Subcutaneous abdominal adipose tissue (tissue), 5 donors: ENCODE measurements around the gene MED29.

Source experiments
- H3K27ac ChIP-seq: one replicate; pipeline ENCODE4 v1.7.0; 2013; ENCODE audit warnings: low read depth, mild to moderate bottlenecking, inconsistent platforms, low read length, moderate library complexity
- H3K27me3 ChIP-seq, 5 donors: one replicate each; pipeline ENCODE4 v1.7.0; 2013; ENCODE audit warnings: low read length in 5 of 5, inconsistent platforms in 1 of 5; ENCODE audit not compliant: control insufficient read depth in 5 of 5, insufficient read depth in 4 of 5
- H3K36me3 ChIP-seq, 5 donors: one replicate each; pipeline ENCODE4 v1.7.0; 2013; ENCODE audit warnings: low read length in 5 of 5; ENCODE audit not compliant: control insufficient read depth in 5 of 5, insufficient read depth in 5 of 5
- H3K4me1 ChIP-seq, 5 donors: one replicate each; pipeline ENCODE4 v1.7.0; 2013; ENCODE audit warnings: low read length in 5 of 5, mild to moderate bottlenecking in 3 of 5, moderate library complexity in 1 of 5; ENCODE audit not compliant: control insufficient read depth in 5 of 5, insufficient read depth in 5 of 5
- H3K4me3 ChIP-seq, 5 donors: one replicate each; pipeline ENCODE4 v1.7.0; 2013; ENCODE audit warnings: low read length in 5 of 5, low read depth in 1 of 5
- H3K9ac ChIP-seq, 5 donors: one replicate each; pipeline ENCODE4 v1.7.0; 2013; ENCODE audit warnings: low read length in 5 of 5, mild to moderate bottlenecking in 4 of 5, moderate library complexity in 3 of 5
- H3K9me3 ChIP-seq, 5 donors: one replicate each; pipeline ENCODE4 v1.7.0; 2013; ENCODE audit warnings: low read length in 5 of 5; ENCODE audit not compliant: control insufficient read depth in 5 of 5
- donor health status: healthy.
- donor health status: healthy.
- donor health status: healthy.
- donor health status: healthy.
- donor health status: healthy.

Gene MED29

DNA sequence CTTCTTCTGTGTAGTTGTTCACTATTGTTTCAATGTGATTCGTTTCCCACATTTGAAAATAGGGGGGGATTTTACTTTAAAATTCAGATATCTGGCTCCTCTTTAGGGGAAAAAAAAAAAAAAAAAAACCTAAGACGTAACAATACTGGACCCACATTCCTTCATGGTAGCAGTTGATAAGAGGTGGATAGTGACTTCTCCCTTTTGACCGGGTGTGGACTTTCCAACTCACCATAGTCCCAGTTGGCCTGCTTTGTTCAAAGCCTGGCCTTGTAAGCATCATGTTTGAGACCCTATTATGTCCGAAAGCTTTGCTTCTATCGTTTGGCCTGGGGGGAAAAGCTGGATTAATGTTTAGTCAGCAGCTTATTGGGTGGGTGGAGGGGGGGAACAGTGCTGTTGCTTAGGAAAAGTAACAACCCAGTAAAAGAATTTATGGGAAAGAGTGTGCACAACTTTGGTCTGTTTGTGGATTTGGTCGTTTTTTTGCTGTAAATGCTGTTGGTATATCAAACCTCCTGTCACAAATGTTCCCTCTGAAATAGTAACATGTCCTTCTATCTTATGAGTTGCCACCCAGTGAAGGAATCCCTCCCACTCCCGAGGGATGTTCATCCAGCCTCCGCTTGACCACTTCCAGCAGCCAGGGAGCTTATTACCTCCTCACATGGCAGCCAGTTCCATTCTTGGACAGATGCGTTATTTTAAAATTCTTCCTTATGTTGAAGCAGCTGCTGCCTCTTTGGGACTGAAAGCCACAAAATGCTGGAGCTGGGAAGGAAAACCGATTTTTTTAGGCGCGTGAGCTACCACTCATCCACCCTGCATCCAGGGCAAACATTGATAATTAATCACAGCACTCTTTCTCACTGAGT is 38.6 kb upstream of the MED29 start:
- Histone ChIP-seq H3K4me3 (no peak overlapping the region), H3K4me1 (peaks cover 0 to 27% (median 14%) of the 10 kb centered on the region in 5 donors), H3K27ac (peak overlapping the region; percentile 33), H3K36me3 (peaks cover 18 to 82% (median 63%) of the 10 kb centered on the region in 5 donors), H3K9ac (peak overlapping the region in 1 of 5 donors; percentile 14), H3K27me3 (no peaks in the 10 kb centered on the region), H3K9me3 (no peaks in the 10 kb centered on the region)

DNA sequence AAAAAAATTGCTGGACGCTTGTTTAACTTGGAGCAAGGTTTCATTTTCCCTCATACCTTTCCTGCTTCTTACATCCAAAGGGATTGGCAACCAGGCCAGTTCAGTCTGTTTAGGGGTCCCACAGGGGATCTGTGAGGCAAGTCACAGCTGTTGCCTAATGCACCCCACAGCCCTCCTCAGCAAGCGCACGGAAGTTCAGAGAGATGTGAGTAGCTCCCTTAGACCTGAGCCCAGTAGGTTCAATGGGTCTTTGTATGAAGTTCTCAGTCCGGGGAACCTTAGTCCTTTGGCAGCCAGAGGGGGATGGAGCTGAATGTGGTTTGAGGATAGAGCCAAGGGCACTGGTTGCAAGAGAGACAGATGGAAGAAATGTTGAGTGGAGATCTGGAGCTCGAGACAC is 35.9 kb upstream of the MED29 start:
- H3K36me3 ChIP-seq: peaks cover 18 to 86% (median 68%) of the 10 kb centered on the region in 5 donors
- H3K9me3 ChIP-seq: no peaks in the 10 kb centered on the region
- no peak overlapping the region for H3K27ac ChIP-seq
- H3K9ac ChIP-seq: no peak overlapping the region
- H3K27me3 ChIP-seq: no peaks in the 10 kb centered on the region
- H3K4me3 ChIP-seq: no peak overlapping the region
- peaks cover 0 to 27% (median 14%) of the 10 kb centered on the region in 5 donors for H3K4me1 ChIP-seq

DNA sequence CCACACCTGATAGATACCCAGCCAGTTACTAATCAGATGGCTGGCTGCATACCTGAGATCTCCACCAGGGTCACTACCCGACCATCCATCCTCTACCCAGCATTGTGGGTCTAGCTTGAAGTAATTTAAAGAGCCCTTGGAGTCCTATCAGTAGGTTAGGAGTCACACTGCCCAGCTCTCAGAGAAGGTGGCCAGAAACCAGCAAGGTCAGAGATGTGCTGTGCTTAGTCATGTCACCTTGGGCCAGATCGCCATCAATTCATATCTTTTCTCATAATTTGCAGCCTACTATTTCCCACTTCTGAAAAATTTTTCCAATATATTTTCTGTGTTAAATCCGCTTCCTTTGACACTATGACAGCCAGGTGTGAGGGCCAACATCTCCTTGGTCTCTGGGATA is 35.1 kb upstream of the MED29 start:
- Histone ChIP-seq H3K27ac (no peak overlapping the region), H3K4me3 (no peak overlapping the region), H3K9ac (no peak overlapping the region), H3K36me3 (peaks cover 22 to 89% (median 76%) of the 10 kb centered on the region in 5 donors), H3K27me3 (no peaks in the 10 kb centered on the region), H3K4me1 (peaks cover 0 to 26% (median 12%) of the 10 kb centered on the region in 5 donors), H3K9me3 (no peaks in the 10 kb centered on the region)

DNA sequence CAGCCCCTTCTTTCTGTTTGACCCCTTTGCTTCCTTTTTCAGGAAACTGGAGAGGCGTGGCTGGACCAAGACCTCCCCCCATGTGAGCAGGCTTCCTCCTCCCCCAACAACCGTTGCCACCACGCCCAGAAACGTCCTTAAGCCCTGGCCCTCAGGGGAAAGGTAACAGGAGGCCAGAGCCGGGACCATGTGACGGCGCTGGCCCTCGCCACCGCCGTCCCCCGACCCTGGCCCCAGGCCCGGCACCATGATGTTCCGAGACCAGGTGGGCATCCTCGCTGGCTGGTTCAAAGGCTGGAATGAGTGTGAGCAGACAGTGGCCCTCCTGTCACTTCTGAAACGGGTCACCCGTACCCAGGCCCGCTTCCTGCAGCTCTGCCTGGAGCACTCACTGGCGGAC is 34.5 kb upstream of the MED29 start:
- Histone ChIP-seq H3K27ac (no peak overlapping the region), H3K36me3 (peaks cover 22 to 85% (median 76%) of the 10 kb centered on the region in 5 donors), H3K9ac (no peak overlapping the region), H3K27me3 (no peaks in the 10 kb centered on the region), H3K4me3 (no peak overlapping the region), H3K9me3 (no peaks in the 10 kb centered on the region), H3K4me1 (peaks cover 0 to 21% (median 7%) of the 10 kb centered on the region in 5 donors)

DNA sequence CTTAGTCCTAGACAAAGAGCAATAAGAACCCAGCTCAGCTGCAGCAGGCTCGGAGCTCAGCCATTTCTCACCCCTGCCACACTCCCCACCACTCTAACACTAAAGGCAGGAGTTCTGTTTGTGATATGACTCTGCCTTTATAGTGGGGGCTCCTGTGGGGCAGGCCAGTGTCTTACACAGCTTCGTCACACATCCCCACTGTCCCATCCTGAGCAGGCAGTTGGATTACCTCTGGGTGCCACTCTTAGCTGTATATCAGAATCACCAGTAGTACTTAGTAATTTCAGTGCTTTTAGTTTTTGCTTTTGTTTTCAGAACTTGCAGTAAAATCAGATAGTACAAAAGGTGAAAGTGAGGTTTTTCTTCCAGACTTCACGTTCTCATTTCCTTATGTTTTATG is 32.2 kb upstream of the MED29 start:
- H3K36me3 ChIP-seq: peaks cover 19 to 91% (median 80%) of the 10 kb centered on the region in 5 donors
- H3K4me1 ChIP-seq: peaks cover 3 to 24% (median 18%) of the 10 kb centered on the region in 5 donors
- no peak overlapping the region for H3K4me3 ChIP-seq
- H3K9me3 ChIP-seq: no peaks in the 10 kb centered on the region
- H3K27ac ChIP-seq: no peak overlapping the region
- H3K27me3 ChIP-seq: no peaks in the 10 kb centered on the region
- no peak overlapping the region for H3K9ac ChIP-seq

DNA sequence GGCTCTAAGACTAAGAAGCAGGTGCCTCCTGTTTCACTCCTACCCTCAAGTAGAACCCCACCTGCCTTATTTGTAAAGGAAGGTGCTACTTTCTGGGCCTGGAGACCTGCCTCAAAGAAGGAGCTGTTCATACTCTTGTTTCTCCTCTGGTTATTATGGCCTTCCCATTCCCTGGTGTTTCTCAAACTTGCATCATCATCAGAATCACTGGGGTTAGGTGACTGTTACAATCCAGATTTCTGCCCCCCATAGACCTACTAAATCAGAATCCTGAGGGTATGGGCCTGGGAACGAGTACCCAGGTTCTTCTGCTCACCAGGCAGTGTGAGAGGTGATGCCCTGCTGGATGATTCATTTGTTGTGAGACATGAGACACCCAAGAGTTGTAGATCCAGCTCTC is 30.6 kb upstream of the MED29 start:
- H3K9ac ChIP-seq: peak overlapping the region in 1 of 5 donors; percentile 0
- H3K4me3 ChIP-seq: no peak overlapping the region
- peaks cover 17 to 83% (median 69%) of the 10 kb centered on the region in 5 donors for H3K36me3 ChIP-seq
- no peaks in the 10 kb centered on the region for H3K9me3 ChIP-seq
- no peak overlapping the region for H3K27ac ChIP-seq
- H3K4me1 ChIP-seq: peaks cover 4 to 28% (median 25%) of the 10 kb centered on the region in 5 donors
- no peaks in the 10 kb centered on the region for H3K27me3 ChIP-seq

DNA sequence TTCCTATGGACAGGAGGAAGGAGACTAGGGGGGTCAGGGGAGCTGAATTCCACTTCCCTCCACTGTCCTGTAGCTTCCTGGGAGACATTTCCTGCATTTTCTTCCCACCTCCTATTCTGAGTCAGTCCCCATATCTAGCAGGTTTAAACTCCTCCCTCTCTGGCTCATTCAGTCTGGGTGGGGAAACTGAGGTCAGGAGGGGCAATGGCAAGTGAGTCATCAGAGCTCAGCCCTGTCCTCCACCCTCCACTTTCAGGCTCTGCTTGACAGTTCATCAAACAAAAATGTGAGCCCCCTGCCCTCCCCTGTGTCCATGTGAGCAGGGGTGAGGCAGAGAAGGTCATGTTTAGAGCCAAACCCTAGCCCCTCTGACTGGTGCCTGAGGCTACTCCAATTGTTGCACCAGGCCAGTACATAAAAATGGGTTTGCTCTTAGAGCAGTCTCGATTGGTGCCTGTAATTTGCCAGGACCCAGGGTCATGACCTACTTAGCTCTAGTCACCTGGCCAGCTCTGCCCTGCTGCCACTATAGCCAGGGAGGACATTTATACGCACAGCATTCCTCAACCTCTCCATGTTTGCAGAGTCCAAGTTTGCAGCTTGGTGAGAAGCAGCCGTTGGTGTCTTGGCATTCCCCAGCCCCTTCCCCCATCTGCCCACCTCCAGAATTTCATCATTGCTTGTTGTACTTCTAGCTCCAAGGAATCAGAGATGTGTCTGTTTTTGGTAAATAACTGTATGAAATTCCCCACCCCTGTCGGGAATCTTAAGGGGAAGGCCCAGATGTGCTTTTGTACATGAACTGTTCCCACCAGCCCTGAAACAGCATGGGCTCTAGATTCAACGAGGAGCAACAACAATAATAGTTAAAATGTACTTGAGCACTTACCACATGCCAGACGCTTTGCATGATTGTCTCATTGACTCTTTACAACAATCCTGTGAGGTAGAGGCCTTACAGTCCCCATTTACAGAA is 28.2 kb upstream of the MED29 start:
- Histone ChIP-seq H3K4me3 (no peak overlapping the region), H3K27me3 (no peaks in the 10 kb centered on the region), H3K9ac (peak overlapping the region in 1 of 5 donors; percentile 33), H3K9me3 (no peaks in the 10 kb centered on the region), H3K36me3 (peaks cover 10 to 68% (median 54%) of the 10 kb centered on the region in 5 donors), H3K4me1 (peaks cover 4 to 28% (median 26%) of the 10 kb centered on the region in 5 donors), H3K27ac (peak overlapping the region; percentile 58)

DNA sequence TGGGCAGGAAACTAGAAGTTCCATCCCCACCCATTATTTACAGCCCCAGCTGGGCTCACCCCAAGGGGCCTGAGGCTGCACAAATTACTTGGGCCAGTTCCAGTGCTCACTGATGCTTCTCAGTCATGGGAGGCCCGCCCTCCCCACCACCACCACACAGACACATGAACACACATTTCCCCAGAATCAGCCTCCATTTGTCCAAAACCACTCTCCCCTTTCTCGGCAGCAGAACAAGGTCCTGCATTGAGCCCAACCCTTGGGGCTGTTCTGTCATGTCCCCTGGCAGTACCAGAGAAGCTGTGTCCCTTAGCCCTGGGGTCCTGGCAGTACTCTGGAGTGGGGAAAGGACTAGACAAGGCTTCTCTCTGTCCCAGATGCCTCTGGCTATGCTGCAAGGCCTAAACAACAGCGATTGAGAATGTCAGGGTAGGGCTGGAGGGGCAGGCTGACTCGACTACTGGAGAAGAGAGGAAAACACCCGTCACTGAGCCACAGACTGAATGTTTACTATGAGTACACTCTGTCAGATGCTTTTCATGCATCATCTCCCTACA is 27.2 kb upstream of the MED29 start:
- Histone ChIP-seq H3K36me3 (peaks cover 18 to 68% (median 50%) of the 10 kb centered on the region in 5 donors), H3K27me3 (no peaks in the 10 kb centered on the region), H3K27ac (peak overlapping the region; percentile 58), H3K4me1 (peaks cover 4 to 36% (median 26%) of the 10 kb centered on the region in 5 donors), H3K9me3 (no peaks in the 10 kb centered on the region), H3K9ac (peak overlapping the region in 2 of 5 donors; percentile 42 to 45), H3K4me3 (no peak overlapping the region)

DNA sequence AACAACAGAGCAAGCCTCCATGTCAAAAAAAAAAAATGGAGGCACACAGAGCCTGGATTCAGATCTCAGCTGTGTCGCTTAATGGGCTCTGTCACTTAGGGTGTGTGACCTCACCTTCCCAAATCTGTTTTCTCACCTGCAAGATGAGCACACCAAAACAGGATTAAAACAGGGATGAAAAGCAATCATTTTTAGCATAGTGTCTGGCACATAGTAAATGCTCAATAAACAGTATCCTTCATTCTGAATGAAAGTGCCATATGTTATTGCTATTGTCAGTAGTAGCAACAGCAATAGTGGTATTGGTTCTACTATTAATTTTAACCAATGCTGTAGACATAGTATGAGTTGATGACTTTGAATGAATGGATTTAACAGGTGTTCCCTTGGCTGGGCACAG is 25.6 kb upstream of the MED29 start:
- peaks cover 13 to 70% (median 52%) of the 10 kb centered on the region in 5 donors for H3K36me3 ChIP-seq
- H3K4me1 ChIP-seq: peaks cover 4 to 36% (median 26%) of the 10 kb centered on the region in 5 donors
- H3K27ac ChIP-seq: no peak overlapping the region

More for the DNA sequence above, 25.6 kb upstream of the MED29 start:
- no peak overlapping the region for H3K4me3 ChIP-seq
- no peak overlapping the region for H3K9ac ChIP-seq
- H3K9me3 ChIP-seq: no peaks in the 10 kb centered on the region
- no peaks in the 10 kb centered on the region for H3K27me3 ChIP-seq
